HG03064 (cell line): ENCODE measurements around the gene PRKCA.
"Not testable (repeated sequence)": the region's sequence is repeated elsewhere in the genome, so short reads cannot be mapped to it uniquely, and the experiment has no call there.

ENCODE experiments used
- ATAC-seq: cut with Tn5 transposase; IDR thresholded peaks from one replicate; pipeline ENCODE4 v1.9.1; 2021; ENCODE audit warnings: low read depth; ENCODE audit not compliant: unreplicated experiment

PRKCA gene

GRCh38 chr17:66322764-66323163 lies 20.4 kb downstream of the PRKCA start:
- no peak for ATAC-seq

GRCh38 chr17:66324381-66325004 lies 22.1 kb downstream of the PRKCA start:
- not testable (repeated sequence) for ATAC-seq

- no peak for ATAC-seq
These were observed 24.1 kb downstream of the PRKCA start for GRCh38 chr17:66326476-66327047.

- no peak for ATAC-seq
These were observed 28.2 kb downstream of the PRKCA start for GRCh38 chr17:66330646-66331037.

- ATAC-seq: no peak
These were observed 28.8 kb downstream of the PRKCA start for GRCh38 chr17:66331038-66331816.

GRCh38 chr17:66335797-66336196 lies 33.4 kb downstream of the PRKCA start:
- no peak for ATAC-seq

- no peak for ATAC-seq
These were observed 34.9 kb downstream of the PRKCA start for GRCh38 chr17:66337268-66337667.

- ATAC-seq: no peak
These were observed 35.6 kb downstream of the PRKCA start for GRCh38 chr17:66337866-66338485.

GRCh38 chr17:66338937-66339336 lies 36.5 kb downstream of the PRKCA start:
- ATAC-seq: no peak

- ATAC-seq: no peak
These were observed 37.1 kb downstream of the PRKCA start for GRCh38 chr17:66339561-66339960.

- ATAC-seq: no peak
These were observed 38.3 kb downstream of the PRKCA start for GRCh38 chr17:66340720-66341119.

- ATAC-seq: no peak
These were observed 39.0 kb downstream of the PRKCA start for GRCh38 chr17:66341462-66341861.

GRCh38 chr17:66342263-66342662 lies 39.9 kb downstream of the PRKCA start:
- not testable (repeated sequence) for ATAC-seq

GRCh38 chr17:66343531-66344078 lies 41.2 kb downstream of the PRKCA start:
- no peak for ATAC-seq

- ATAC-seq: no peak
These were observed 42.1 kb downstream of the PRKCA start for GRCh38 chr17:66344473-66344872.

- ATAC-seq: no peak
These were observed 42.9 kb downstream of the PRKCA start for GRCh38 chr17:66345264-66345663.

- not testable (repeated sequence) for ATAC-seq
These were observed 43.7 kb downstream of the PRKCA start for GRCh38 chr17:66345949-66346638.

GRCh38 chr17:66347661-66348514 lies 45.5 kb downstream of the PRKCA start:
- no peak for ATAC-seq

- ATAC-seq: no peak
These were observed 46.3 kb downstream of the PRKCA start for GRCh38 chr17:66348584-66349165.
